Loucy (cell line): Measurements from ENCODE around the gene TBP.
"Not testable (repeated sequence)": the region's sequence is repeated elsewhere in the genome, so short reads cannot be mapped to it uniquely, and the experiment has no call there.

Experiments used
- H2AFZ ChIP-seq: fragments of 200-600 bp; sonication (generic); 2 replicates; pipeline ENCODE4 v1.6.0; 2016; ENCODE audit warnings: antibody characterized with exemption, mild to moderate bottlenecking, low read length, moderate library complexity
- H3F3A ChIP-seq: fragments of 200-600 bp; 2 replicates; pipeline ENCODE4 v1.6.0; 2016; ENCODE audit warnings: antibody characterized with exemption, low read depth, mild to moderate bottlenecking
- H3K27me3 ChIP-seq: fragments of 200-600 bp; sonication (generic); 2 replicates; pipeline ENCODE4 v1.6.1; 2014; ENCODE audit warnings: low read length, mild to moderate bottlenecking; ENCODE audit not compliant: insufficient read depth, poor library complexity, severe bottlenecking
- H3K36me3 ChIP-seq: fragments of 200-600 bp; sonication (generic); 2 replicates; pipeline ENCODE4 v1.6.1; 2016; ENCODE audit warnings: low read length; ENCODE audit not compliant: insufficient read depth
- H3K4me1 ChIP-seq: fragments of 200-600 bp; sonication (generic); 2 replicates; pipeline ENCODE4 v1.5.1; 2014; ENCODE audit warnings: low read length, mild to moderate bottlenecking; ENCODE audit not compliant: insufficient read depth, poor library complexity, severe bottlenecking
- H3K4me2 ChIP-seq: fragments of 200-600 bp; sonication (generic); 2 replicates; pipeline ENCODE4 v1.6.0; 2014; ENCODE audit warnings: antibody characterized with exemption, low read length, low read depth, mild to moderate bottlenecking; ENCODE audit not compliant: poor library complexity, severe bottlenecking
- H3K4me3 ChIP-seq: fragments of 200-600 bp; sonication (generic); 2 replicates; pipeline ENCODE4 v1.5.1; 2014; ENCODE audit warnings: low read length, mild to moderate bottlenecking, mixed read lengths; ENCODE audit not compliant: poor library complexity, severe bottlenecking
- H3K79me2 ChIP-seq: fragments of 200-600 bp; sonication (generic); 2 replicates; pipeline ENCODE4 v1.6.1; 2014; ENCODE audit warnings: low read length; ENCODE audit not compliant: insufficient read depth
- H3K9ac ChIP-seq: fragments of 200-600 bp; sonication (generic); 2 replicates; pipeline ENCODE4 v1.6.0; 2014; ENCODE audit warnings: mild to moderate bottlenecking, low read depth, low read length, moderate library complexity; ENCODE audit not compliant: poor library complexity, severe bottlenecking
- H3K9me2 ChIP-seq: fragments of 200-600 bp; sonication (generic); replicated peaks from 2 replicates; pipeline ENCODE4 v1.6.1; 2016; ENCODE audit warnings: low read depth, low read length, mixed read lengths
- H3K9me3 ChIP-seq: fragments of 200-600 bp; sonication (generic); 2 replicates; pipeline ENCODE4 v1.6.1; 2014; ENCODE audit warnings: mild to moderate bottlenecking, antibody characterized with exemption, low read length, low read depth; ENCODE audit not compliant: insufficient read depth
- H4K20me1 ChIP-seq: fragments of 200-600 bp; sonication (generic); 2 replicates; pipeline ENCODE4 v1.6.0; 2014; ENCODE audit warnings: antibody characterized with exemption, low read length, mild to moderate bottlenecking; ENCODE audit not compliant: insufficient read depth, poor library complexity, severe bottlenecking
- CTCF ChIP-seq: fragments of 200-600 bp; sonication (generic); conservative IDR thresholded peaks from 2 replicates; pipeline ENCODE4 v1.5.1; 2014; ENCODE audit warnings: mild to moderate bottlenecking, antibody characterized with exemption, low read length
- EZH2phosphoT487 ChIP-seq: fragments of 200-600 bp; IDR thresholded peaks from 2 replicates; pipeline ENCODE4 v1.6.1; 2018; ENCODE audit warnings: antibody characterized with exemption, mild to moderate bottlenecking, moderate library complexity, borderline replicate concordance

The TBP gene

GRCh38 chr6:170596426-170596825 lies 42.3 kb downstream of the TBP start:
- Histone ChIP-seq H4K20me1 (no peaks in the 10 kb centered on the region), H2AFZ (no peak overlapping the region), H3F3A (no peaks in the 10 kb centered on the region), H3K4me1 (no peaks in the 10 kb centered on the region), H3K4me3 (no peak overlapping the region), H3K9ac (no peak overlapping the region), H3K9me2 (no peaks in the 10 kb centered on the region), H3K27me3 (no peaks in the 10 kb centered on the region), H3K79me2 (no peaks in the 10 kb centered on the region), H3K9me3 (peaks cover 16% of the 10 kb centered on the region; the same call in 1 of the 2 replicates), H3K36me3 (no peaks in the 10 kb centered on the region), H3K4me2 (no peak overlapping the region)
- TF ChIP-seq EZH2phosphoT487: no peak
- TF ChIP-seq CTCF: no peak

- Histone ChIP-seq H3K27me3 (no peaks in the 10 kb centered on the region), H2AFZ (no peak overlapping the region), H3K79me2 (no peaks in the 10 kb centered on the region), H3K4me2 (no peak overlapping the region), H3K9me3 (peaks cover 12% of the 10 kb centered on the region; the same call in 1 of the 2 replicates), H3K4me1 (no peaks in the 10 kb centered on the region), H3F3A (no peaks in the 10 kb centered on the region), H3K9ac (no peak overlapping the region), H3K9me2 (no peaks in the 10 kb centered on the region), H4K20me1 (no peaks in the 10 kb centered on the region), H3K4me3 (no peak overlapping the region), H3K36me3 (no peaks in the 10 kb centered on the region)
- TF ChIP-seq CTCF (no peak), EZH2phosphoT487 (no peak)
Observed at GRCh38 chr6:170597278-170597677, 43.1 kb downstream of the TBP start.

- Histone ChIP-seq H3F3A (no peaks in the 10 kb centered on the region), H3K9ac (no peak overlapping the region), H4K20me1 (no peaks in the 10 kb centered on the region), H3K4me2 (no peak overlapping the region), H3K79me2 (no peaks in the 10 kb centered on the region), H2AFZ (no peak overlapping the region), H3K36me3 (no peaks in the 10 kb centered on the region), H3K9me3 (no peaks in the 10 kb centered on the region; the same call in 1 of the 2 replicates), H3K4me1 (no peaks in the 10 kb centered on the region), H3K4me3 (no peak overlapping the region), H3K27me3 (no peaks in the 10 kb centered on the region), H3K9me2 (no peaks in the 10 kb centered on the region)
- TF ChIP-seq EZH2phosphoT487 (no peak), CTCF (no peak)
Observed at GRCh38 chr6:170605574-170606259, 51.5 kb downstream of the TBP start.

GRCh38 chr6:170609225-170609624 lies 55.1 kb downstream of the TBP start:
- H3K4me2 ChIP-seq, H3K4me3 ChIP-seq, H3K27me3 ChIP-seq, H3K4me1 ChIP-seq, H3K9me3 ChIP-seq, H2AFZ ChIP-seq, H3K9me2 ChIP-seq, H3K79me2 ChIP-seq, H4K20me1 ChIP-seq, H3K9ac ChIP-seq, H3F3A ChIP-seq, H3K36me3 ChIP-seq: not testable (repeated sequence)

GRCh38 chr6:170612256-170612804 lies 58.2 kb downstream of the TBP start:
- H3K9me3 ChIP-seq, H3F3A ChIP-seq, H3K9me2 ChIP-seq, H3K4me1 ChIP-seq, H3K4me3 ChIP-seq, H3K36me3 ChIP-seq, H3K79me2 ChIP-seq, H3K4me2 ChIP-seq, H4K20me1 ChIP-seq, H2AFZ ChIP-seq, H3K9ac ChIP-seq, H3K27me3 ChIP-seq: not testable (repeated sequence)
